ENCODE measurements around the gene CDKN2B. TPM values are rescaled to one million over a fixed set of nuclear protein-coding genes. Genes with fewer than 3 reads are reported as not detected.
A peak's percentile ranks its signal among the peaks of the same experiment; 100 is the strongest.

The CDKN2B gene
- total and polyA plus RNA-seq, 2 of the 13 experiments (the other 11 are each of a cell fraction or from before 2014, with no cell fraction given): 1.4 to 1.5 TPM

DNA sequence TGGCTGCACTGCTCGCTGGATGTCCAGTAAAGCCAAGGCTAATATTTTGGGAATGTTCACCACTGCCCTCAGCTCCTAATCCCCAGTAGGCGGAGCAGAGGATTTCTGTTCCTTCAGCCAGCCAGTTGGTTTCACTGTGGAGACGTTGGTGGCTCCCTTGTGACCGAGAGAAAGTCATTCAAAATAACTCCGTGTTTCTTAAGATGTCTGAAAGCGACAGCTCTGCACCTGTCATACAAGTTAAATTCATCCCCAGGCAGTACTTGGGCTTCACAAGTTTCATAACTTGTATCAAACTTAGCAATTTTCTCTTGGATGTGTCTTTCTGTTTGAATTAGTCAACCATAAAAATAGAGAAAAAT, 382 bp upstream of the CDKN2B start (continued):
- TF ChIP-seq ATF7-NPFF (CRISPR knock-in tag; IDR thresholded peaks at IDR 0.05; ENCODE audit: low read depth) (no peak), RELA (CRISPR knock-in tag; IDR thresholded peaks at IDR 0.05) (0 out of 2 replicates have a peak, but pooled peaks have one; percentile 2)
- TF ChIP-seq, protein P1, sequence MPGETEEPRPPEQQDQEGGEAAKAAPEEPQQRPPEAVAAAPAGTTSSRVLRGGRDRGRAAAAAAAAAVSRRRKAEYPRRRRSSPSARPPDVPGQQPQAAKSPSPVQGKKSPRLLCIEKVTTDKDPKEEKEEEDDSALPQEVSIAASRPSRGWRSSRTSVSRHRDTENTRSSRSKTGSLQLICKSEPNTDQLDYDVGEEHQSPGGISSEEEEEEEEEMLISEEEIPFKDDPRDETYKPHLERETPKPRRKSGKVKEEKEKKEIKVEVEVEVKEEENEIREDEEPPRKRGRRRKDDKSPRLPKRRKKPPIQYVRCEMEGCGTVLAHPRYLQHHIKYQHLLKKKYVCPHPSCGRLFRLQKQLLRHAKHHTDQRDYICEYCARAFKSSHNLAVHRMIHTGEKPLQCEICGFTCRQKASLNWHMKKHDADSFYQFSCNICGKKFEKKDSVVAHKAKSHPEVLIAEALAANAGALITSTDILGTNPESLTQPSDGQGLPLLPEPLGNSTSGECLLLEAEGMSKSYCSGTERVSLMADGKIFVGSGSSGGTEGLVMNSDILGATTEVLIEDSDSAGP (CRISPR knock-in tag; IDR thresholded peaks at IDR 0.05; ENCODE audit: borderline replicate concordance): no peak

DNA sequence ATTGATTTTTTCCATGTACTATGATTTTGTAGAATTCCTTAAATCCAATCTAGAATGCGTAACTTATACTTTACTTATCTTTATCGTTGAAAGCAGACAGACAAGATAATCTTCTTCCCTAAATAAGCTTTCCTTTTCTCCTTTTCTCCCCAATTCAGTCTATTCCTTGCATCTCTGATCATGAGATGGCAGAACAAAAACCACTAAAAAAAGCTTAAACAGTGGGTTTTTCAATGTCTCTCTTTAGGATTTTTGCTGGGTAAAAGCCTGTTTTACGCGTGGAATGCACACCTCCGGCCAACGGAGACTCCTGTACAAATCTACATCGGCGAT, 755 bp downstream of the CDKN2B start:
- in situ Hi-C loops (cut with HindIII; ENCODE audit: extremely low pct_ligation_motif_present, low pct_unique_long_range_greater_than_20kb) (loop anchor here (5.0 kb wide), 1 partner anchor 191 kb away; no protein-coding TSS in a partner anchor), intact Hi-C loops (cut with micrococcal nuclease; ENCODE audit: unreplicated experiment) (loop anchor here (2.0 to 10.0 kb wide), 2 partner anchors 236 to 674 kb away; partner anchors contain the start of gene KLHL9)
- no peak overlapping the region for H3K27ac ChIP-seq (ENCODE audit: extremely low read length, insufficient read depth, low read length)
- FAIRE-seq (no peak), DNase-seq (ENCODE audit: low spot score) (no peak), ATAC-seq (no peak)
- no peaks in the 10 kb centered on the region for H3K79me2 ChIP-seq (ENCODE audit: insufficient read depth, low read length)
- no TSS peak for BruUV-seq (replicated peaks)
- no peak overlapping the region for H2AFZ ChIP-seq (ENCODE audit: low read length)
- H3K9ac ChIP-seq (ENCODE audit: insufficient read depth, low read depth, low read length): no peak overlapping the region
- H4K20me1 ChIP-seq (ENCODE audit: insufficient read depth, low read length): no peaks in the 10 kb centered on the region
- no peaks in the 10 kb centered on the region for H3K27me3 ChIP-seq (ENCODE audit: control insufficient read depth in 1 of 2, insufficient read depth in 2 of 2, low read length in 2 of 2)
- ChIA-PET POLR2A (interaction anchor here (0.7 to 1.9 kb wide), 14 partner anchors 11 to 209 kb away, joined by 3 to 7 read pairs (median 4); partner anchors contain the start of genes CDKN2A and CDKN2B-AS1), CTCF (ENCODE audit: low intra/inter-chr PET ratio, low total read pairs) (interaction anchor here (3.7 kb wide), 1 partner anchor 194 kb away, joined by 70 read pairs; no protein-coding TSS in a partner anchor)
- H3K4me1 ChIP-seq (ENCODE audit: insufficient read depth, low read length): peaks cover 12% of the 10 kb centered on the region
- TF ChIP-seq, protein P2, sequence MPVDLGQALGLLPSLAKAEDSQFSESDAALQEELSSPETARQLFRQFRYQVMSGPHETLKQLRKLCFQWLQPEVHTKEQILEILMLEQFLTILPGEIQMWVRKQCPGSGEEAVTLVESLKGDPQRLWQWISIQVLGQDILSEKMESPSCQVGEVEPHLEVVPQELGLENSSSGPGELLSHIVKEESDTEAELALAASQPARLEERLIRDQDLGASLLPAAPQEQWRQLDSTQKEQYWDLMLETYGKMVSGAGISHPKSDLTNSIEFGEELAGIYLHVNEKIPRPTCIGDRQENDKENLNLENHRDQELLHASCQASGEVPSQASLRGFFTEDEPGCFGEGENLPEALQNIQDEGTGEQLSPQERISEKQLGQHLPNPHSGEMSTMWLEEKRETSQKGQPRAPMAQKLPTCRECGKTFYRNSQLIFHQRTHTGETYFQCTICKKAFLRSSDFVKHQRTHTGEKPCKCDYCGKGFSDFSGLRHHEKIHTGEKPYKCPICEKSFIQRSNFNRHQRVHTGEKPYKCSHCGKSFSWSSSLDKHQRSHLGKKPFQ (CRISPR knock-in tag; IDR thresholded peaks at IDR 0.05; ENCODE audit: insufficient replicate concordance): no peak
- TF ChIP-seq, protein P3, sequence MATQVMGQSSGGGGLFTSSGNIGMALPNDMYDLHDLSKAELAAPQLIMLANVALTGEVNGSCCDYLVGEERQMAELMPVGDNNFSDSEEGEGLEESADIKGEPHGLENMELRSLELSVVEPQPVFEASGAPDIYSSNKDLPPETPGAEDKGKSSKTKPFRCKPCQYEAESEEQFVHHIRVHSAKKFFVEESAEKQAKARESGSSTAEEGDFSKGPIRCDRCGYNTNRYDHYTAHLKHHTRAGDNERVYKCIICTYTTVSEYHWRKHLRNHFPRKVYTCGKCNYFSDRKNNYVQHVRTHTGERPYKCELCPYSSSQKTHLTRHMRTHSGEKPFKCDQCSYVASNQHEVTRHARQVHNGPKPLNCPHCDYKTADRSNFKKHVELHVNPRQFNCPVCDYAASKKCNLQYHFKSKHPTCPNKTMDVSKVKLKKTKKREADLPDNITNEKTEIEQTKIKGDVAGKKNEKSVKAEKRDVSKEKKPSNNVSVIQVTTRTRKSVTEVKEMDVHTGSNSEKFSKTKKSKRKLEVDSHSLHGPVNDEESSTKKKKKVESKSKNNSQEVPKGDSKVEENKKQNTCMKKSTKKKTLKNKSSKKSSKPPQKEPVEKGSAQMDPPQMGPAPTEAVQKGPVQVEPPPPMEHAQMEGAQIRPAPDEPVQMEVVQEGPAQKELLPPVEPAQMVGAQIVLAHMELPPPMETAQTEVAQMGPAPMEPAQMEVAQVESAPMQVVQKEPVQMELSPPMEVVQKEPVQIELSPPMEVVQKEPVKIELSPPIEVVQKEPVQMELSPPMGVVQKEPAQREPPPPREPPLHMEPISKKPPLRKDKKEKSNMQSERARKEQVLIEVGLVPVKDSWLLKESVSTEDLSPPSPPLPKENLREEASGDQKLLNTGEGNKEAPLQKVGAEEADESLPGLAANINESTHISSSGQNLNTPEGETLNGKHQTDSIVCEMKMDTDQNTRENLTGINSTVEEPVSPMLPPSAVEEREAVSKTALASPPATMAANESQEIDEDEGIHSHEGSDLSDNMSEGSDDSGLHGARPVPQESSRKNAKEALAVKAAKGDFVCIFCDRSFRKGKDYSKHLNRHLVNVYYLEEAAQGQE (IDR thresholded peaks at IDR 0.05; ENCODE audit: borderline replicate concordance in 1 of 2, low read depth in 1 of 2, low read length in 2 of 2): no peak
- TF ChIP-seq, protein P4, sequence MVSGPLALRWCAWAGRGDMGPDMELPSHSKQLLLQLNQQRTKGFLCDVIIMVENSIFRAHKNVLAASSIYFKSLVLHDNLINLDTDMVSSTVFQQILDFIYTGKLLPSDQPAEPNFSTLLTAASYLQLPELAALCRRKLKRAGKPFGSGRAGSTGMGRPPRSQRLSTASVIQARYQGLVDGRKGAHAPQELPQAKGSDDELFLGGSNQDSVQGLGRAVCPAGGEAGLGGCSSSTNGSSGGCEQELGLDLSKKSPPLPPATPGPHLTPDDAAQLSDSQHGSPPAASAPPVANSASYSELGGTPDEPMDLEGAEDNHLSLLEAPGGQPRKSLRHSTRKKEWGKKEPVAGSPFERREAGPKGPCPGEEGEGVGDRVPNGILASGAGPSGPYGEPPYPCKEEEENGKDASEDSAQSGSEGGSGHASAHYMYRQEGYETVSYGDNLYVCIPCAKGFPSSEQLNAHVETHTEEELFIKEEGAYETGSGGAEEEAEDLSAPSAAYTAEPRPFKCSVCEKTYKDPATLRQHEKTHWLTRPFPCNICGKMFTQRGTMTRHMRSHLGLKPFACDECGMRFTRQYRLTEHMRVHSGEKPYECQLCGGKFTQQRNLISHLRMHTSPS (CRISPR knock-in tag; IDR thresholded peaks at IDR 0.05; ENCODE audit: low read depth): no peak
- no peak for TF ChIP-seq TOPORS (CRISPR knock-in tag; IDR thresholded peaks at IDR 0.05)
- TF ChIP-seq TEAD3 (CRISPR knock-in tag; optimal IDR thresholded peaks at IDR 0.05; ENCODE audit: borderline replicate concordance): peak; percentile 44
- no peak for TF ChIP-seq PLRG1 (conservative IDR thresholded peaks at IDR 0.05)
- TF ChIP-seq CBX5 (CRISPR knock-in tag; IDR thresholded peaks at IDR 0.05; ENCODE audit: borderline replicate concordance): no peak
- H3K9me3 ChIP-seq (ENCODE audit: low read length): no peaks in the 10 kb centered on the region
- no peaks in the 10 kb centered on the region for H3K36me3 ChIP-seq (replicated peaks in 1 of 2; ENCODE audit: control insufficient read depth in 1 of 2, insufficient read depth in 2 of 2, low read length in 2 of 2)
- 1% methylated on average over 8 of the region's 8 CpGs for WGBS (ENCODE audit: low lambda C conversion rate)
- H3K4me3 ChIP-seq (replicated peaks in 1 of 3; ENCODE audit: insufficient read depth in 1 of 3, low read depth in 2 of 3, low read length in 3 of 3): peak overlapping the region; percentile 72 to 89 (median 76)
- peak overlapping the region; percentile 100 for H3K4me2 ChIP-seq (ENCODE audit: low read depth, low read length)
